ENCODE data around the gene CORO2B. TPM values are rescaled to one million over a fixed set of nuclear protein-coding genes. Genes with fewer than 3 reads are reported as not detected.

The CORO2B gene
- total RNA-seq, 4 donors from 2014 or later, result 4.7 to 18.8 (median 13.7) TPM

DNA sequence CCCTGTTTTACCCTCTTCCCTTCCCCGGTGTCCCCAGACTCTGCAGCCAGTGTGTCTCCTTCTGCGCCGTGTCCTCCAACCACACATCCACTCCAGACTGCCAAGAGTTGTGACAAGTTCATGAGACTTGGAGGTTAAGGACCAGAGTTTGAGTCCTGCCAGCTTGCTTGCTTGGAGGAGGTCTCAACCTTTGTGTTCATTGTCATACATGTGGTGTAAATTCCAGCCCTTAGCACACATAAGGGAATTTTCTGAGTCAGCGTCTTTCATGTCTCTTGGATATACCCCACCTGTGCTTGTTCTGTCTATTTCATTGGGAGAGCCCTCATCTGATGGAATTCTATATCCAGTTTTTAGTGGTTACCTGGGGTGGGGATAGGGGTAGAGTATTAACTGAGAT lies 13.3 kb downstream of the CORO2B start:
- TF ChIP-seq, protein P1, sequence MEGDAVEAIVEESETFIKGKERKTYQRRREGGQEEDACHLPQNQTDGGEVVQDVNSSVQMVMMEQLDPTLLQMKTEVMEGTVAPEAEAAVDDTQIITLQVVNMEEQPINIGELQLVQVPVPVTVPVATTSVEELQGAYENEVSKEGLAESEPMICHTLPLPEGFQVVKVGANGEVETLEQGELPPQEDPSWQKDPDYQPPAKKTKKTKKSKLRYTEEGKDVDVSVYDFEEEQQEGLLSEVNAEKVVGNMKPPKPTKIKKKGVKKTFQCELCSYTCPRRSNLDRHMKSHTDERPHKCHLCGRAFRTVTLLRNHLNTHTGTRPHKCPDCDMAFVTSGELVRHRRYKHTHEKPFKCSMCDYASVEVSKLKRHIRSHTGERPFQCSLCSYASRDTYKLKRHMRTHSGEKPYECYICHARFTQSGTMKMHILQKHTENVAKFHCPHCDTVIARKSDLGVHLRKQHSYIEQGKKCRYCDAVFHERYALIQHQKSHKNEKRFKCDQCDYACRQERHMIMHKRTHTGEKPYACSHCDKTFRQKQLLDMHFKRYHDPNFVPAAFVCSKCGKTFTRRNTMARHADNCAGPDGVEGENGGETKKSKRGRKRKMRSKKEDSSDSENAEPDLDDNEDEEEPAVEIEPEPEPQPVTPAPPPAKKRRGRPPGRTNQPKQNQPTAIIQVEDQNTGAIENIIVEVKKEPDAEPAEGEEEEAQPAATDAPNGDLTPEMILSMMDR (IDR thresholded peaks at IDR 0.05), result no peak
- no peak for DNase-seq (ENCODE audit: low spot score)
- ATAC-seq (ENCODE audit: low FRiP score), result no peak

DNA sequence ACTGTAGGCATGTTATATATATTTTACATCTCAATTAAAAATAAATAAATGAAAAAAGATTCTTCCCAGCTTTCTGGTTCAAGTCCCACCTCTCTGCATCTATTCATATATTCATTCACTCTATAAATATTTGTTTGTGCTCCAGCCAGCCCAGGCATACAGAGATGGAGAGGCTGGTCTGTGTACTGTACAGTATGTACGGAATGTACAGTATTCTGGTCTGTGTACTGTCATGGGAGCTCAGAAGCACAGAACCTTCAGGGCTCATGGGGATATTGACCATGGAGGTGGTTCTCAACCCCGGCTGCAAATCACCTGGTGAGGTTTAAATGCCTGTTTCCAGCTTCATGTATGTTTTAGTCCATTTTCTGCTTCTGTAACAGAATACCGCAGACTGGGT lies 13.8 kb downstream of the CORO2B start:
- no peak for DNase-seq (ENCODE audit: low spot score)
- ATAC-seq (ENCODE audit: low FRiP score), result no peak
- TF ChIP-seq, protein P1 (IDR thresholded peaks at IDR 0.05), result no peak

DNA sequence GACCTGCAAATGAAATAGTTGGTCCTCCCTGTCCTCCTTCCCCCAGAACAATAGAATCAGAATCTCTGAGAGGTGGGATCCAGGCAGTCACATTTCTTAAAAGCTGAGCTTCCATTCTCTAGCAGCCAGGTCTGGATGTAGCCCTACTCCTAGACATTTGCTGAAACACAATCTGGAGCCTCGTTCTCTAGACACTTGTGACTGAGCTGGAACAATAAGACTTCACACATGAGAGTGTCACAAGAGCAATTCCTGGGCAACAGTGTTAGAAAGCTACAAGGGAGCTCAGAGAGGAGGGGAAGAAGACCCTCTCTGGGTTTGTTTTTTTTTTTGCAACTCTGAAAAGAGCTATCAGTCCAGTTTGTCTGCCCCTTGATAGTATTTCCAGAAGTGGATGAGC lies 14.5 kb downstream of the CORO2B start:
- TF ChIP-seq, protein P1 (IDR thresholded peaks at IDR 0.05), result no peak
- DNase-seq (ENCODE audit: low spot score) (no peak), ATAC-seq (ENCODE audit: low FRiP score) (no peak)

DNA sequence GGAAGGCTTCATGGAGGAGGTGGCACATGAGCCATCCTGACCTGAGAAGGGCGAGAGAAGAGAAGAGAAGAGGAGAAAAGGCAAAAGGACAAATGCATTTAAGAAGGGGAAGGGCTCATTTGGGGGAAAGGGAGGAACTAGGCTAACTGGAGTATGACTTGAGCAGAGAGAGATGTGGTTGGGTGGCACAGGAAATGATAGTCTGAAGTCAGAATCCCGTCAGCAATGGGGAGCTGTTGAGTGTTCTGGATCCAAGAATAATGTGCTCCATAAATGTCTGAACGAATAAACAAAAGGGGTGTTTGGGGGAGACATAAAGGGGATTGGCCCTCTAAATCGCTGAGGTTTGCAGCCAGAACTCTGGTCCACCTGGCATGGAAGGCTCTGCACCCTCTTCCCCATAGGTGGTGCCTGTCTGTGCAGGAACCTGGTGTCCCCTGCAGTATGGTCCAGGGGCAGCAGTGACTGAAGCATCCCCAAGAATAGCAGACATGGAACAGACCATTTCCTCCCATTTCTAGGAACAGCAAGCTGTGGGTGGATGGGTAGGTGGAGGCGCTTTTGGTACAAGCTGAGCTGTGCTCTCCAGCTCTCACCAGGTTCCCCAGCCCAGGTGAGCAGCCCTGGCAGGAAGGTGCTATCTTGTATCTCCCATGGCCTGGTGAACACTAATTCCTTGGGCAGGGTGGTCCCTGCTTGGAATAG lies 15.2 kb downstream of the CORO2B start:
- DNase-seq (ENCODE audit: low spot score), result no peak
- ATAC-seq (ENCODE audit: low FRiP score), result no peak
- TF ChIP-seq, protein P1 (IDR thresholded peaks at IDR 0.05), result no peak

DNA sequence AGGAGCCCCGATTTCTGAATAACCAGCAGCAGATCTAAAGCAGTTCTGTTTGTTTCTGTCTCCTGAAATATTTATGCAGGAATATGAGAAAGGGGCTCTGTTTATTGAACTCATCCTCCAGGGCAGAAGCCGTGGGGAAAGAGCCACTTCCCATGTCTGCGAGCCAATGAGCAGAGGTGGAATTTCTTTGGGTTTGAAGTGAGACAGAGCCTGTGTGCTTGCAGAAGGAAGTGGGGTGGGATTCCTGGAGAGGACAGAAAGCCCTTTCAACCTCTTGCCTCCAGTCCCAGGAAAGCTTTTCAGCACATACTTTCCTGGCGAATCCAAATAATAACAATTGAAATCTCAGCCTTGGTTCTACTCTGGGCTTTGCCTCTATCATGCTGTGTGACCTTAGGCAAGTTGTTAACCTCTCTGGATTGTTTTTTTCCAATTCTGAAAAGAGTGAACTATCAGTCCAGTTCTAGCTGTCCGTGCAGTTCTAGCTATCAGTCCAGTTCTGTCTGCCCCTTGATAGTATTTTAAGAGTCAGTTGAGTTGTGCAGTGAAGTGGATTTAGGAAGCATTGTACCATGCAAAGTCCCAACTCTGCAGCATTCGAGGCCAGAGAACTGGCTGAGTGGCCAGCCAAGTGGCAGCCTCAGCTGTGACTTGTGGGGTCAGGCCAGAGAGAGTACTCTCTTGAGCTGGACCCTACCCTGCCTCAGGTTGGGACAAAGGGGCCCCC lies 15.9 kb downstream of the CORO2B start:
- ATAC-seq (ENCODE audit: low FRiP score) (no peak), DNase-seq (ENCODE audit: low spot score) (no peak)
- TF ChIP-seq, protein P1 (IDR thresholded peaks at IDR 0.05), result no peak

DNA sequence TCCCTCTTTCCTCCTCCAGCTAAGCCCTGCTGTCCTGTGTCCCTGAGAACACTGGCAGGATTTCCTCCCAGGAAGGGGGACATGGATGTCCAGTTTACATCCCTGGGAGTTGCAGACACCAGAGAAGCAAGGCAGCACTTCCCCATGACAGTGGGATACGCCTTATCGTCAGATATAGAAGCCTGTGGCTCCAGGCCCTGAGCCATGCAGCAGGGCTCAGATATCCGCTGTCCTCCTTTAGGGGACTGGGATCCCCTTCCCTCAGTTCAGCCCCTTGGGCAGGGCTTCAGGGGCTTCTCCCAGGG lies 16.4 kb downstream of the CORO2B start:
- ATAC-seq (ENCODE audit: low FRiP score), result no peak
- TF ChIP-seq, protein P1 (IDR thresholded peaks at IDR 0.05), result no peak
- no peak for DNase-seq (ENCODE audit: low spot score)

DNA sequence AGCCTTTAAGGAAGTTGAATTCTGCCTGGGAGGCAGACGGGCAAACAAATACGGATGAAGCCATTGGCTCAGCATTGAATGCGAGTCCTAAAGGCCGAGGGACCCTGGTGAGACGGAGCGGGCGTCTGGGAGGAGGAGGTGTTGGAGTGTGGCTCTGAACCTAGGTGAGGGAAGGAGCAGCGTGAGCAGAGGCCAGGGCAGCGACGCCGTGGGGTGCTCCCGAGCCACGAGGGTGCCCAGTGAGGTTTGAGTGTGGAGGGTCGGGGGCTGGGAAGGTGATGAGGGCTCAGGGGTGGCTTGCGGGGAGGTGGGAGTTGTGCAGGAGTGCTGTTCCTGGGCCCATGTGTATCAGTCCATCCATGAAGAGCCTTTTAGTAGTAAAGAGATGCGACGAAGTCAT lies 17.0 kb downstream of the CORO2B start:
- no peak for ATAC-seq (ENCODE audit: low FRiP score)

More for the DNA sequence above, 17.0 kb downstream of the CORO2B start:
- TF ChIP-seq, protein P1 (IDR thresholded peaks at IDR 0.05), result no peak
- DNase-seq (ENCODE audit: low spot score), result no peak
